Panc1 (cell line): Measurements from ENCODE around the gene IRGQ. TPM values are rescaled to one million over a fixed set of nuclear protein-coding genes. Genes with fewer than 3 reads are reported as not detected.

ENCODE experiments used
- ATAC-seq: fragments of 200-7000 bp; cut with Tn5 transposase; 2 replicates; pipeline ENCODE4 v1.9.1; 2020; ENCODE audit warnings: mild to moderate bottlenecking, moderate library complexity
- BruUV-seq: library from RNA; stranded (reverse); fragments of 400-500 nt; replicated peaks from 2 replicates; lab custom pipeline; 2021; lab: Mats Ljungman, UMichigan
- CTCF ChIA-PET: fragments of 300-600 bp; sonication (Branson Sonifier 250); formaldehyde crosslinking; loops from one replicate; lab custom pipeline; 2022; ENCODE audit warnings: antibody characterized with exemption; lab: Charles Lee
- POLR2A ChIA-PET: fragments of 300-600 bp; sonication (Branson Sonifier 250); formaldehyde crosslinking; loops from one replicate; lab custom pipeline; 2022; ENCODE audit warnings: antibody characterized with exemption; lab: Charles Lee
- DNase-seq: peaks from one replicate; pipeline ENCODE4 v3.0.0-alpha.2; 2010; ENCODE audit warnings: low read depth, low spot score
- H3K27ac ChIP-seq: 2 replicates; pipeline ENCODE4 v1.5.1; 2011; ENCODE audit warnings: mild to moderate bottlenecking, low read length, inconsistent platforms
- H3K27me3 ChIP-seq: fragments of 200-500 bp; sonication (Bioruptor generic); 2 replicates; pipeline ENCODE4 v1.6.0; 2014; ENCODE audit warnings: low read length, inconsistent platforms; ENCODE audit not compliant: control insufficient read depth, insufficient read depth
- H3K36me3 ChIP-seq: fragments of 200-500 bp; sonication (Bioruptor generic); 2 replicates; pipeline ENCODE4 v1.5.1; 2014; ENCODE audit warnings: inconsistent platforms, mild to moderate bottlenecking, low read length, moderate library complexity; ENCODE audit not compliant: control insufficient read depth, insufficient read depth
- H3K4me1 ChIP-seq: 2 replicates; pipeline ENCODE4 v1.5.1; 2011; ENCODE audit warnings: inconsistent platforms, mild to moderate bottlenecking, low read length, moderate library complexity; ENCODE audit not compliant: control insufficient read depth, insufficient read depth
- H3K4me3 ChIP-seq, 2 experiments: 2 replicates each; pipeline ENCODE4 v1.5.1; 2011 to 2012; ENCODE audit warnings: low read depth in 2 of 2, low read length in 2 of 2, mild to moderate bottlenecking in 2 of 2, inconsistent platforms in 1 of 2, moderate library complexity in 1 of 2
- H3K9me3 ChIP-seq: fragments of 200-500 bp; sonication (Bioruptor generic); 2 replicates; pipeline ENCODE4 v1.5.1; 2014; ENCODE audit warnings: low read depth, mild to moderate bottlenecking, inconsistent platforms, low read length, moderate library complexity; ENCODE audit not compliant: control insufficient read depth, insufficient read depth
- CTCF ChIP-seq: fragments of 450-650 bp; IDR thresholded peaks from 2 replicates; pipeline ENCODE4 v1.5.1; 2017; ENCODE audit warnings: mild to moderate bottlenecking
- POLR2AphosphoS5 ChIP-seq: IDR thresholded peaks from 2 replicates; pipeline ENCODE4 v1.6.1; 2012; ENCODE audit warnings: mild to moderate bottlenecking, low read depth, low read length, moderate library complexity
- REST ChIP-seq, 2 experiments: IDR thresholded peaks; 2 replicates each; pipeline ENCODE4 v1.6.1; 2011 to 2012; ENCODE audit warnings: low read depth in 2 of 2, control low read depth in 1 of 2, low read length in 1 of 2, mild to moderate bottlenecking in 1 of 2, moderate library complexity in 1 of 2; ENCODE audit not compliant: insufficient read depth in 1 of 2
- SIN3A ChIP-seq: IDR thresholded peaks from 2 replicates; pipeline ENCODE4 v1.6.1; 2012; ENCODE audit warnings: low read depth, mild to moderate bottlenecking, low read length, moderate library complexity, borderline replicate concordance; ENCODE audit not compliant: insufficient read depth
- TCF7L2 ChIP-seq: IDR thresholded peaks from 2 replicates; pipeline ENCODE4 v1.6.1; 2011; ENCODE audit warnings: mild to moderate bottlenecking, low read depth, low read length, inconsistent platforms
- in situ Hi-C: cut with HindIII; loops from 2 replicates; pipeline ENCODE4 v1.10.0; 2016; ENCODE audit warnings: low sequenced_read_pairs, low pct_unique_long_range_greater_than_20kb
- intact Hi-C: fragments of 100-400 bp; cut with micrococcal nuclease; formaldehyde crosslinking; loops from one replicate; pipeline ENCODE4 v1.10.0; 2022; ENCODE audit not compliant: unreplicated experiment
- total RNA-seq: library from RNA; stranded (reverse); gene quantifications from one replicate; pipeline ENCODE4 v1.2.1, GENCODE V29; 2021; ENCODE audit not compliant: unreplicated experiment

IRGQ gene
- total RNA-seq, 1 experiment from 2014 or later = 20.4 TPM

- in situ Hi-C loops (no loop called here), intact Hi-C loops (no loop called here)
- Histone ChIP-seq H3K27me3 (no peaks in the 10 kb centered on the region), H3K4me3 (no peak overlapping the region), H3K27ac (no peak overlapping the region), H3K9me3 (no peaks in the 10 kb centered on the region), H3K4me1 (no peaks in the 10 kb centered on the region), H3K36me3 (no peaks in the 10 kb centered on the region)
- ATAC-seq (no peak), DNase-seq (no peak)
- no peak for TF ChIP-seq SIN3A
- TF ChIP-seq CTCF = no peak
- no peak for TF ChIP-seq REST (IDR thresholded peaks at IDR 0.05; ENCODE audit: insufficient read depth in 1 of 2, low read depth in 2 of 2, low read length in 1 of 2)
- POLR2A ChIA-PET = no interaction called here
- CTCF ChIA-PET = no interaction called here
- no TSS peak for BruUV-seq
Measured at GRCh38 chr19:43544077-43544476, 51.9 kb downstream of the IRGQ start.

GRCh38 chr19:43541920-43542650, 53.8 kb downstream of the IRGQ start:
- no TSS peak for BruUV-seq
- DNase-seq (no peak), ATAC-seq (no peak)
- H3K36me3 ChIP-seq = no peaks in the 10 kb centered on the region
- H3K27me3 ChIP-seq = no peaks in the 10 kb centered on the region
- in situ Hi-C loops = no loop called here
- POLR2A ChIA-PET = no interaction called here
- no peaks in the 10 kb centered on the region for H3K9me3 ChIP-seq
- H3K4me3 ChIP-seq = no peak overlapping the region
- CTCF ChIA-PET = no interaction called here
- no peaks in the 10 kb centered on the region for H3K4me1 ChIP-seq
- H3K27ac ChIP-seq = no peak overlapping the region
- intact Hi-C loops = no loop called here
- TF ChIP-seq TCF7L2 = no peak
- TF ChIP-seq SIN3A = no peak
- no peak for TF ChIP-seq POLR2AphosphoS5
- TF ChIP-seq CTCF = no peak
- no peak for TF ChIP-seq REST (IDR thresholded peaks at IDR 0.05; ENCODE audit: insufficient read depth in 1 of 2, low read depth in 2 of 2, low read length in 1 of 2)
